H9 (cell line): ENCODE measurements around the gene B3GNT9. TPM values are rescaled to one million over a fixed set of nuclear protein-coding genes. Genes with fewer than 3 reads are reported as not detected.

Experiments used
- DNase-seq: peaks from one replicate; pipeline ENCODE4 v3.0.0-alpha.2; 2017
- H2AFZ ChIP-seq: one replicate; pipeline ENCODE4 v1.6.1; 2013; ENCODE audit warnings: mild to moderate bottlenecking, low read length, control low read depth, moderate library complexity
- H2AK5ac ChIP-seq: 2 replicates; pipeline ENCODE4 v1.6.1; 2013; ENCODE audit warnings: low read length, control low read depth, mixed read lengths; ENCODE audit not compliant: insufficient read length
- H2BK120ac ChIP-seq: one replicate; pipeline ENCODE4 v1.6.1; 2013; ENCODE audit warnings: low read depth, mild to moderate bottlenecking, low read length, control low read depth, inconsistent platforms; ENCODE audit not compliant: poor library complexity, severe bottlenecking
- H2BK12ac ChIP-seq: 2 replicates; pipeline ENCODE4 v1.6.1; 2013; ENCODE audit warnings: low read length, control low read depth, mixed read lengths, low read depth; ENCODE audit not compliant: insufficient read length
- H2BK15ac ChIP-seq: 2 replicates; pipeline ENCODE4 v1.6.1; 2013; ENCODE audit warnings: low read depth, low read length, control low read depth
- H2BK20ac ChIP-seq: one replicate; pipeline ENCODE4 v1.6.1; 2013; ENCODE audit warnings: low read depth, mild to moderate bottlenecking, low read length, control low read depth, inconsistent platforms; ENCODE audit not compliant: poor library complexity, severe bottlenecking
- H2BK5ac ChIP-seq: 2 replicates; pipeline ENCODE4 v1.6.1; 2013; ENCODE audit warnings: low read length, control low read depth, mixed read lengths; ENCODE audit not compliant: insufficient read length
- H3K14ac ChIP-seq: 2 replicates; pipeline ENCODE4 v1.6.1; 2013; ENCODE audit warnings: low read length, control low read depth; ENCODE audit not compliant: insufficient read depth
- H3K18ac ChIP-seq: 2 replicates; pipeline ENCODE4 v1.6.1; 2013; ENCODE audit warnings: low read depth, mild to moderate bottlenecking, mixed read lengths, low read length, control low read depth; ENCODE audit not compliant: insufficient read length
- H3K23ac ChIP-seq: 2 replicates; pipeline ENCODE4 v1.6.1; 2013; ENCODE audit warnings: low read length, control low read depth, mixed read lengths, low read depth; ENCODE audit not compliant: insufficient read length
- H3K23me2 ChIP-seq: 2 replicates; pipeline ENCODE4 v1.6.1; 2013; ENCODE audit warnings: low read depth, mild to moderate bottlenecking, mixed read lengths, low read length, control low read depth; ENCODE audit not compliant: insufficient read length, poor library complexity, severe bottlenecking
- H3K27ac ChIP-seq: 2 replicates; pipeline ENCODE4 v1.5.1; 2013; ENCODE audit warnings: low read length, control low read depth, mixed read lengths, low read depth; ENCODE audit not compliant: insufficient read length
- H3K27me3 ChIP-seq: 2 replicates; pipeline ENCODE4 v1.6.1; 2013; ENCODE audit warnings: low read length, control low read depth, inconsistent platforms; ENCODE audit not compliant: insufficient read depth
- H3K4ac ChIP-seq: 2 replicates; pipeline ENCODE4 v1.6.1; 2013; ENCODE audit warnings: low read depth, mild to moderate bottlenecking, control low read depth, inconsistent platforms, low read length, moderate library complexity
- H3K4me1 ChIP-seq: 2 replicates; pipeline ENCODE4 v1.6.1; 2013; ENCODE audit warnings: low read length, control low read depth, inconsistent platforms; ENCODE audit not compliant: insufficient read depth
- H3K4me2 ChIP-seq: 2 replicates; pipeline ENCODE4 v1.6.1; 2013; ENCODE audit warnings: low read length, control low read depth, mixed read lengths; ENCODE audit not compliant: insufficient read length, insufficient read depth
- H3K56ac ChIP-seq: 2 replicates; pipeline ENCODE4 v1.6.1; 2013; ENCODE audit warnings: low read depth, mild to moderate bottlenecking, mixed read lengths, low read length, control low read depth; ENCODE audit not compliant: insufficient read length
- H3K79me1 ChIP-seq: 2 replicates; pipeline ENCODE4 v1.6.1; 2013; ENCODE audit warnings: low read depth, mild to moderate bottlenecking, moderate library complexity, low read length, control low read depth, inconsistent platforms; ENCODE audit not compliant: insufficient read depth, poor library complexity, severe bottlenecking
- H3K79me2 ChIP-seq: 2 replicates; pipeline ENCODE4 v1.6.1; 2013; ENCODE audit warnings: low read length, control low read depth, inconsistent platforms; ENCODE audit not compliant: insufficient read depth
- H3K9ac ChIP-seq: 2 replicates; pipeline ENCODE4 v1.6.1; 2013; ENCODE audit warnings: low read length, control low read depth, mixed read lengths; ENCODE audit not compliant: insufficient read length; ENCODE audit errors: extremely low read depth
- H3K9me3 ChIP-seq: one replicate; pipeline ENCODE4 v1.6.1; 2013; ENCODE audit warnings: low read depth, low read length, inconsistent platforms; ENCODE audit not compliant: control insufficient read depth
- H3T11ph ChIP-seq: one replicate; pipeline ENCODE4 v1.6.1; 2013; ENCODE audit warnings: mild to moderate bottlenecking, low read length, control low read depth, inconsistent platforms
- H4K20me1 ChIP-seq: one replicate; pipeline ENCODE4 v1.6.1; 2013; ENCODE audit not compliant: control insufficient read depth, insufficient read length, insufficient read depth
- H4K5ac ChIP-seq: 2 replicates; pipeline ENCODE4 v1.6.1; 2013; ENCODE audit warnings: low read depth, mild to moderate bottlenecking, mixed read lengths, low read length, control low read depth; ENCODE audit not compliant: insufficient read length
- H4K8ac ChIP-seq: replicated peaks from 2 replicates; pipeline ENCODE4 v1.6.1; 2013; ENCODE audit warnings: low read length, control low read depth, mixed read lengths, low read depth; ENCODE audit not compliant: insufficient read length
- H4K91ac ChIP-seq: 2 replicates; pipeline ENCODE4 v1.6.1; 2013; ENCODE audit warnings: low read depth, mild to moderate bottlenecking, moderate library complexity, mixed read lengths, low read length, control low read depth; ENCODE audit not compliant: insufficient read length
- H3K27ac Mint-ChIP-seq, 3 experiments: 2 replicates in 2 of 3; 3 replicates in 1 of 3; pipeline ENCODE4 v1.8.0; 2020 to 2021; ENCODE audit warnings: mixed read lengths in 3 of 3, mild to moderate bottlenecking in 1 of 3, moderate library complexity in 1 of 3
- H3K27me3 Mint-ChIP-seq: 2 replicates; pipeline ENCODE4 v1.8.0; 2021; ENCODE audit warnings: low read depth, mild to moderate bottlenecking, moderate library complexity, mixed read lengths
- H3K36me3 Mint-ChIP-seq, 3 experiments: 2 replicates in 2 of 3; 3 replicates in 1 of 3; pipeline ENCODE4 v1.8.0; 2020 to 2021; ENCODE audit warnings: low read depth in 3 of 3, mixed read lengths in 3 of 3; ENCODE audit not compliant: insufficient read depth in 1 of 3
- H3K4me1 Mint-ChIP-seq, 2 experiments: 2 replicates each; pipeline ENCODE4 v1.8.0; 2020; ENCODE audit warnings: mixed read lengths in 2 of 2
- H3K4me3 Mint-ChIP-seq, 2 experiments: 2 replicates in 1 of 2; 3 replicates in 1 of 2; pipeline ENCODE4 v1.8.0; 2020 to 2021; ENCODE audit warnings: mild to moderate bottlenecking in 2 of 2, mixed read lengths in 2 of 2, moderate library complexity in 1 of 2
- H3K9me3 Mint-ChIP-seq, 2 experiments: 2 replicates in 1 of 2; 3 replicates in 1 of 2; pipeline ENCODE4 v1.8.0; 2020; ENCODE audit warnings: mild to moderate bottlenecking in 2 of 2, mixed read lengths in 2 of 2, moderate library complexity in 1 of 2
- CTCF ChIP-seq: fragments of 200-600 bp; sonication (generic); conservative IDR thresholded peaks from 3 replicates; pipeline ENCODE4 v1.8.0; 2021; ENCODE audit warnings: antibody characterized with exemption, mild to moderate bottlenecking
- WGBS: extraction: QIAGEN DNeasy Blood & Tissue Kit; methylation state at CpG from one replicate; pipeline ENCODE4 v1.1.7; 2013; ENCODE audit warnings: missing lambda C conversion rate, low lambda C conversion rate, mixed read lengths; ENCODE audit not compliant: insufficient read length; ENCODE audit errors: extremely low coverage; 5-methylcytosine and 5-hydroxymethylcytosine counted together
- total RNA-seq: library from RNA; stranded (reverse); gene quantifications from 2 replicates; pipeline ENCODE4 v1.2.1, GENCODE V29; 2021

Gene B3GNT9
- total RNA-seq, 1 experiment from 2014 or later: 11.2 TPM

GRCh38 chr16:67170949-67171649 lies 20.3 kb upstream of the B3GNT9 start:
- H3T11ph ChIP-seq: no peak overlapping the region
- no peak overlapping the region for H2BK15ac ChIP-seq
- peaks cover 63% of the 10 kb centered on the region for H3K27me3 ChIP-seq
- no peaks in the 10 kb centered on the region for H3K79me2 ChIP-seq
- H3K23me2 ChIP-seq: peaks cover 16% of the 10 kb centered on the region
- no peak overlapping the region for H4K5ac ChIP-seq
- WGBS: no CpG with 5 or more reads among the region's 14 CpGs
- Mint-ChIP-seq H3K36me3 (peaks cover 0 to 2% (median 0%) of the 10 kb centered on the region in 3 experiments; a peak in 1 of 7 replicates), H3K4me3 (peak overlapping the region; percentile 62 to 87), H3K27me3 (peaks cover 86% of the 10 kb centered on the region), H3K4me1 (peaks cover 35 to 53% of the 10 kb centered on the region in 2 experiments), H3K27ac (peak overlapping the region in 1 of 3 experiments; percentile 52; a peak in 1 of 7 replicates), H3K9me3 (peaks cover 0 to 3% of the 10 kb centered on the region in 2 experiments; a peak in 1 of 5 replicates)
- H3K27ac ChIP-seq: no peak overlapping the region
- no peak overlapping the region for H3K14ac ChIP-seq
- TF ChIP-seq CTCF: no peak
- no peak overlapping the region for H3K4ac ChIP-seq
- H3K79me1 ChIP-seq: no peaks in the 10 kb centered on the region
- no peak overlapping the region for H2BK120ac ChIP-seq
- no peak overlapping the region for H2AFZ ChIP-seq
- peaks cover 5% of the 10 kb centered on the region; the same call in 1 of the 2 replicates for H3K4me1 ChIP-seq
- H3K9ac ChIP-seq: no peak overlapping the region
- H2AK5ac ChIP-seq: no peak overlapping the region
- H3K23ac ChIP-seq: no peak overlapping the region
- H3K56ac ChIP-seq: no peak overlapping the region
- H3K9me3 ChIP-seq: no peaks in the 10 kb centered on the region
- no peak overlapping the region for H4K8ac ChIP-seq
- no peaks in the 10 kb centered on the region for H4K20me1 ChIP-seq
- DNase-seq: no peak
- no peak overlapping the region for H3K18ac ChIP-seq
- H3K4me2 ChIP-seq: peak overlapping the region; percentile 48
- H2BK12ac ChIP-seq: no peak overlapping the region
- no peak overlapping the region for H2BK5ac ChIP-seq
- H4K91ac ChIP-seq: no peak overlapping the region
- no peak overlapping the region for H2BK20ac ChIP-seq
